NCI-H2081 (cell line): ENCODE results near the gene GRIA3.
A peak's percentile ranks its signal among the peaks of the same experiment; 100 is the strongest.

Experiments used
- DNase-seq, 2 experiments: peaks; one replicate each; lab custom pipeline; 2025; lab: John Stamatoyannopoulos, UW

Gene GRIA3

DNA sequence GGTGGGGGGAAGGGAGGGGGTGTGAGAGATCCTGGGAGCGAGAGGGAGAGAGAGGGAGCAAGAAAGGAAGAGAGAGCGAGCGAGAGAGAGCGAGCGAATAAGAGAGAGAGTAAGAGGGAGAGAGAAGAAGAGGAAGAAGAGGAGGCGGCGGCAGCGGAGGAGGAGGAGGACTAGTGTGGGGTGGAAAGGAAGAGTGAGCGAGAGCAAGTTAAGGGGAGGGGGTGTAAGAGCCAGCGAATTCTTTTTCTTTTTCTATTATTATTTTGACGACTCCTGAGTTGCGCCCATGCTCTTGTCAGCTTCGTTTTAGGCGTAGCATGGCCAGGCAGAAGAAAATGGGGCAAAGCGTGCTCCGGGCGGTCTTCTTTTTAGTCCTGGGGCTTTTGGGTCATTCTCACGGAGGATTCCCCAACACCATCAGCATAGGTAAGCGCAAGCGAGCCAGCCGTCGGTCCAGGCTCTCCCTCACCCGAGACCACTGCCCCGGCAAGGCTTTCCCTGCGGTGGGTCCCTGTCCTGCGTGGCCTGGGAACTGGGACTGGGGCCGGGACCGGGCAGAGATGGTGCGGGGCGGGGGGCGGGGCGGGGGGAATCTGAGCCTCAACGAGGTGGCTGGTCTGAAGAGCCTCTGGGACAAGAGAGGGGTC is at the start of gene GRIA3:
Gene GRIA3 (plus strand): TSS at position 60 of the 647 bp plus-strand sequence. CDS start 258 bp downstream, at position 318.
- no peak for DNase-seq

DNA sequence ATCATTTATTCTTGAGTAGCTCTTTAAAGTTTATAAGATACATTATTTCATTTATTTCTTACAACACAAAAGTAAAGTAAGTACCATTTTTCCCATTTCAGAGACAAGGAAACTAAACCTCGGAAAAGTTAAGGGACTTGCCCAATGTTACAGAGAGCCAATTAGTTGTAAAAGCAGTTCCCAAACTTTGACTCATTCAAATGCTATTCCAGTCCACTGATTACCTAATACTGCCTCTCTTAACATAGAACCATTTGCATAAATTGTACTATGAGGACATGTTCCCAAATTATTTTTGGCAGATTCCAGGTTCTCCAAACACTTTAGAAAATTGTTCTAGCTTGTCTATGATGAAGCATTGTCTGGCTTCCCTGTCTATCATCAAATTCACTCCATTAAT is 45.6 kb upstream of the GRIA3 start:
- DNase-seq, result no peak

DNA sequence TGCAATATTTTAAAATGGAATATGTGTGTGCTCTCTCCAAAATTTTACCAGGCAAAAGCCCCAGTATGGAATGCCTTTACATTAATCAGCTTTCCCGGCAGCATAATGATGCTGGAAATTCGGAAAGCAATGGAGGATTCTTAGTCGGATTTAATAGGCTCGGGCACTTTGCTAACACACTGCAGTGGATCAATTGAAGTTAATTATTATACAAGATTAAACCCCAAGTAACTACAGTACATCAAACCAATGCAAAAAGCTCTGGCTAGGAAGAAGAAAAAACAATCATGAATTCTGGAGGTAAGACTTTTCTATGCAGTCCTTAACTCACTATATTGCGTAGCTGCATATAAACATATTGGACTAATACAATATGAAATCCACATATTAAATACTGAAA is 43.6 kb upstream of the GRIA3 start:
- no peak for DNase-seq

DNA sequence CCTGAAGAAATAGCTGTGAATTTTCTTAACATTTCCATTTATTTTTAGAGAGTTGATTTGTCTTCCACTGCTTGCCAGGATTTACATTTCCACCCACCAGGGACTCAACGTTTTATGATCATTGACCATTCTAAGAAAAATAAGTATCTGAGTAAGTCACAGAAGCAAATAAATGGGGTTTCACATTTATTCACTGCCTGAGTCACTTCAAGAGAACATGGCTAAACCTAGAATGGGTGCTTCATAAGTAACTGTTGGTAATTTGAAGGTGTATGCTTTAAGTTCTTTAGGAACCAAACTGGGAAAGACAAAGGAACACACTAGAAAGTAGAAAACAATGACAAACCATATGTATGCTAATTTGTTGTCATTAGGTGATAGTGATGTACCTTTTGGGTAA is 43.2 kb upstream of the GRIA3 start:
- DNase-seq, result no peak

DNA sequence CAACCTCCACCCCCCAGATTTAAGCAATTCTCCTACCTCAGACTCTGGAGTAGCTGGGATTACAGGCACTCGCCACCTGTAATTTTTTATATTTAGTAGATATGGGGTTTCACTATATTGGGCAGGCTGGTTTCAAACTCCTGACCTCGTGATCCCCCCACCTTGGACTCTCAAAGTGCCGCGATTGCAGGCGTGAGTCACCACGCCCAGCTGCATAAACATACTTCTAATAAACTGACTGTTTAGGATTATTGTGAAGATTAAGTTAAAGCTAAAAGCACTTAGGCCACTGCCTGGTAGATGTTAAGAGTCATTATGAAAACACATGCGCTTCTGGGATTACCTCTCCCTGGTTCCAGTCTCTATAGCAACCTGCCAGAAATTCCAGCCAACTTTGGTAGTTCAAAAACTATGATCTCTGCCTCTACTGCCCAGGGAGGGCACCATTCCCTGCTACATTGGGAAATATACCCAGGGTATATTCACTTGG is 30.2 kb upstream of the GRIA3 start:
- no peak for DNase-seq

DNA sequence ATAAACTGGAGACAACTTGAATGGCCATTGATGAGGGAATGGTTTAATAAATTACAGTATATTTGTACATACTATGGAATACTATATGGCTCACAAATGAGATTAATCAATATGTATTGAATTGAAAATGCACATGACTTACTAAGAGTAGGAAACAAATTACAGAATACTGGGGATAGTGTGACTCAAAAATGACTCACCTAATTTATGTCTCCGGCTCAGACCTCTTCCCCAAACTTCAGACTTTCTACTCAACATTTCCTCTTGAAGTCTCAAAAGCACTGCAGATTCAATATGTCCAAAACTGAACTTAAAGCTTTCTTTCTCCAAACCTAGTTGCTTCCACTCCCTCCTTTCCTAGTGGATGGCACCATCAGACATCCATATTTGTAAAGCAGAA is 28.8 kb upstream of the GRIA3 start:
- DNase-seq, result no peak

DNA sequence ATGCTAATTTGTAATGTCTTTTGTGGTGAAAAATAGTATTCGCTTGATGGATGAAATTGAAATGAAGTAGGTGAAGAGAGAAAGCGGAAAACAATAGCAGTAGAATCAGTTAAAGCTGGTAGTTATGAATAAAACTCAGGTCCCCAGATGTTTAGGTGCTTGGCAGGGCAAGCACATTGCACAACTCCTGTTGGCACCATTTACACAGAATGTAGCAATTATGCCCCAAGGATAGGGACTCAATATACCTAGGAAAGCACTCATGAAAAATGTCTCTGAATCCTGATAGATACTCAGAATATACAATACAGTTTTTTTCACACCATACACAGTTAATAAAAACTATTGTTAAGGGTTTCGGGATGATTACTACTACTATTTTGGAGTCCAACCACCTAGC is 26.5 kb upstream of the GRIA3 start:
- DNase-seq, result no peak

DNA sequence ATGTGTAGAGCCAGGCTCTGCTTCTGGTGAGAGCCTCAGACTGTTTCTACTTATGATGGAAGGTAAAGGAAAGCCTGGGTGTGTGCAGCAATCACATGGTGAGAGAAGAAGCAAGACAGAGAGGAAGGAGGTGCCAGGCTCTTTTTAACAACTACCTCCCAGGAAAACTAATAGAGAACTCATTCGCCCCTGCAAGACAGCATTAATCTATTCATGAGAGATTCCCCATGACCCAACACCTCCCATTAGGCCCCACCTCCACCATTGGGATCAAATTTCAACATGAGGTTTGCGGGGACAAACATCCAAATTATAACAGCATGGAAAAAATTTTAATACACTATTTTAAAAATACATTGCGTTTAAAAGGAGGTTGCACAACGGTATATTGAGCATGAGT is 24.7 kb upstream of the GRIA3 start:
- no peak for DNase-seq

DNA sequence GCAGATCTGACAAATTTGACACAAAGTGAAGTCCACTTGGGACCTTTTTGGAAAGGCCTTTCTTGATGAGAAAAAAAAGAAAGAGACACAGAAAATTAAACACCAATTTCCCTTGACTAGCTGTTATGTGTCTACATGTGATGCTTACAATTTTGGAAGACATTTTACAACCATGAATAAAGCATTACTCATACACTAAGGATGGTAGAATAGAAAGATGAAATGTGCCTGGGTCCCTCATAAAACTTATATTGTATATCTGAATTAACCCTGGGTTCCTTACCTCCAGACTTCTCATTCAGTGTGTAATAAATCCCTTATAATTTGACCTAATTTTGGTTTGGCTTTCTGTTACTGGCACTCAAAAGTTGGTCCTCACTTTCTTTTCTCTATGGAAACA is 16.5 kb upstream of the GRIA3 start:
- no peak for DNase-seq

DNA sequence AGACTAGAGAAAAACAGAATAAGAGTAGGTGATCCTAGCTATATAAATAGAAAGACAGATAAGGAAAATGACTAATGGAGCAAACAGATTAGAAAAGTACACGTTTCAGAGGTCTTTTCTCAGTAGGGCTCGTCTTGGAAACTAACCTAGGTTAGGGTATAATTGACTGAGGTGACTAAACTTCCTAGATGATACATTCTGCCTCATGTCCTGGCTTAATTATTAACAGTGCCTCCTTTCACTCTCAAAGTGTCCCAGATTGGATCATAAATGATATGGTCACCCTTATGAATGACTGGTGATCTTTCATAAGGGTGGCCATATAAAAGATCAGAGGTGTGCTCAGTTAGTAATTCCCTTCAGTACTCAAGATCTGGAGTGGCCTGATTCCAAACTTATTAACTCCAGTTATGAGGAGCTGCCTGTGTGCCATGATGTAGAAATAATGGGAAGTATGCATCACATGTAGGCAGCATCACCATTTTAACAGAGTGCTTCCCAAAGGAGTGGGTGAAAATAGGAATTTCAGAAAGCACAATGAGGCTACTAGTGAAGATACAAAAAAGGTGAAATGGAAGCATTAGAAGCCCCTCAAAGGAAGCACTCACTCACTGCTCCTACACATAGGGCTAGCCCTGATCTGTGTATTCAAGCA is 14.7 kb upstream of the GRIA3 start:
- DNase-seq, result no peak

DNA sequence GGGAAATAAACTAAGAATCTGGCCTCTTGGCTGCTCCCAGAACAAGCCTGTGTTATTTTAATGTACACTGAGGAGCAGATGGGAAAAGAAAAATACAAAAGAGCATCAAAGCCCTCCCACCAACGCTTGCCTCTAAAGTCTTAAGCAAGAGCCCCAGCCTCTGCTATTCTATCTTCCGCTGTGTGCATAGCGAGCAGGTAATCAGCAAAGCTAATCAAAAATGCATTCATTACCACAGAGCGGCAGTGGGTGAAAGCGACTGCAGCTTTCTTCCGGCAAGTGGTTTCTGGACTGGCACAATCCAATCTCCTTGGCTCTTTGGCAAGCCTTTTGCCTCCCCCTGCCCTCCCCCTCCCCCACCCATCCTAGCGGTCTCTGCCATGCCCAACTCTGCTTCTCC is 13.5 kb upstream of the GRIA3 start:
- DNase-seq, result no peak

DNA sequence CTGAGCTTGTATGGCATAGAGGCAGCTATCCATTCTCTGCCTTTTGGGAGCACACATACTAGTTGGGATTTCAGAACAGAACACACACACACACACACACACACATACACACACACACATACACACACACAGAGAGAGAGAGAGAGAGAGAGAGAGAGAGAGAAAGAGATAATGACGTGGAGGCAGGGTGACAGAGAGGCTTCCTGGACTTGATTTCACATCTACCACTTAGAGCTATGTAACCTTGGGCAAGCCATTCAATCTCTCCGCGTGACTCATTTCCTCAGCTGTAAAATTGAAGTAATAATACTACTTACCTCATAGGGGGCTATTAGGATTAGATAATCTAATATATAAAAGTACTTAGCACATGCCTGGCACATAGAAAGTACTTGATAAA is 12.3 kb upstream of the GRIA3 start:
- DNase-seq, result no peak

DNA sequence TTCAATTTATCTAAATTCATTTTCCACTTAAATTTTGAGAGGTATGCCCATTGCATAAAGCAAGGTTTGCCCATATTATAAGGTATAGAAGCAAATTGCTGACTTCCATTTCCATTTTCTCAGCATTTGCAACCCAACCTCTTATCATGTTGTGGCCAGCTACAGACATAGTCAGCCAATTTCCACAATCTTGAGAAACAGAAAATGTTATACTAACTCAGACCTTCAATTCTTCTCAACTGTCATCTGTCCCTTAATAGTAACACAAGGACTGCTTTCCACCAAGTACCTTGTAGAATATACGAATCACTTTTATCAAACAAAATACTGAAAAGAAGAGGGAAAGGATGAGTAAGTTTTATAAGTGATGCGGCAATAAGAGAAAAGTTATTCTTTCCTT is 11.2 kb upstream of the GRIA3 start:
- no peak for DNase-seq

DNA sequence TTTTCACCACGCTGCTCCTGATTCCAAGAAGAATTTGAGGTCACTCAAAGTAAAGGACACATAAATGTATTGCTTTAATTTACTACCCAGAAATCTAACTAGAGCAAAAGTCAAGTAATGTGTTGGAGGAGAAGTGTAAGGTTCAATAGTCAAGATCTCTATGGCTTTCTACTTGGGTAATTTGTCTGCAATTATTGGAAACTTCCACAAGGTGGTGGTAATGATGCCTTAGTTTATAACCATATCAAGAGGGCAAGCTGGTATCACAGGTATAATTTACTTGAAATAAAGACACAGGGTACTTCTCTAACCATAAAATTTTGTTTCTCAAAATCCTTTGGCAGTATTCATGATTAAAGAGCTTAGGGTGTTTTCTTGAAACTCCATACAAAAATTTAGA is 10.2 kb upstream of the GRIA3 start:
- peak; percentile 33 to 44 for DNase-seq

DNA sequence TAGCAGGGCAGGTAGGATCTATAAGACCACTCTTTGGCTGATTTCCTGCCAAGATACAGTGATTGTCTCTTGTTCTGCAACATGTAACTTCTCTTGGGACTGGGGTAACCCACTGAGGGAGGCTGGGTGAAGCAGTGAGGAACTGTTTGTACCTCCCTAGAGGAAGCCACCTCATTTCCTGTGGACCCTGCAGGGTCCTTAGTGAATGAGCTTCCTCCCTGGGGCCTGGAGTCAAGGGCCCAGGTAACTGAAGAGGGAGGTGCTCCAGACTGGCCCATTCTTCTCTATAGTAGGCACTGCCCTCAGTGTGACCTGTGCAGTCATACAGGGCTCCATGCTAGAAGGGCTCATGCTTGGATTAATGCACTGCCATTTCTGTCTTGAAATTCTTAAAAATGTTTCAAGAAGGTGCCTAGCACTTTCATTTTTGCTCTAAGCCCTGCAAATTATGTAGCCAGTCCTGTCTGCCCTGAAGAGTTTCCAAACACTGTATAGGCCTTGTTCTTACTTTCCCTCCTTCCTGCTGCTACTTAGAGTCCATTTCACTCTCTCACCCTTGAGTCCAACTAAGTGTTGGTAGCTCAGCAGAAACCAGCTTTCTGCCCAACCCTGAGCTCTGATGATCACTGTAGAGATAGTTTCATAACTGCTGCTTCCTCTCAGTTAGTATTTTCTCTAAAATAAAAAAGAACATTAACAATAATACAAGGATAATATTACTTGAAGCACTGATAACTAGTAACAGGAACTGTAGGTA is 8.5 kb upstream of the GRIA3 start:
- DNase-seq, result peak in 1 of 2 experiments; percentile 13

DNA sequence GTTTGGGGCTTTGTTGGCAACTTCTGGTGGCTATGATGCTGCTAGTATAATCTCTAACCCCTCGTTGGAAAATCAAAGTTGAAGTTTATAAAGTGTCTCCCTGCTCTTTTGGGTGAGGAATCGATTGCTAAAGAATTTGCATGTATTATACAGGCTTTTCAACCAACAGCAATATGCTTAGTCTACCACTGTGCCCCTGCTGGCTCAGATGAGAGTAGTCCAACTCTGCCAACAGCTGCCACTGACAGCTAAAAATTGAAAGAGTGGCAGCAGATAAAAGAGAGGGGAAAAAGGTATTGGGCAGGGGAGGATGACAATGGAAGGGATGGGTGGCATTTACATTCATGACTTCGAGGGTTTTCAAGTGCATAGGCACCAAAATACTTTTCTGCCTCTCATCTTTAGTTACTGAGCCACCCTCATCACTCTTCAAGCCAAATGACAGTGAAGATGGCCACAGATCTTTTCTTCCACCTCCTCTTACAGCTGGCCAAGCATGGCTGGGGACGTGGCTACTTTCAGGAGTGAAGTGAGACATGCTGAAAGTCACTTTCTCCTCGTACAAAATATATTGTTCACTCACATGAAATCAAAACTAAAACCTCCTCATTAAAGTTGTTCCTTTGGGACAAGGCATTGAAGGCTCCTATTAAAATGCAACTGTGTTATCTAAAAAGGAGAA is 2.7 kb upstream of the GRIA3 start:
- no peak for DNase-seq

DNA sequence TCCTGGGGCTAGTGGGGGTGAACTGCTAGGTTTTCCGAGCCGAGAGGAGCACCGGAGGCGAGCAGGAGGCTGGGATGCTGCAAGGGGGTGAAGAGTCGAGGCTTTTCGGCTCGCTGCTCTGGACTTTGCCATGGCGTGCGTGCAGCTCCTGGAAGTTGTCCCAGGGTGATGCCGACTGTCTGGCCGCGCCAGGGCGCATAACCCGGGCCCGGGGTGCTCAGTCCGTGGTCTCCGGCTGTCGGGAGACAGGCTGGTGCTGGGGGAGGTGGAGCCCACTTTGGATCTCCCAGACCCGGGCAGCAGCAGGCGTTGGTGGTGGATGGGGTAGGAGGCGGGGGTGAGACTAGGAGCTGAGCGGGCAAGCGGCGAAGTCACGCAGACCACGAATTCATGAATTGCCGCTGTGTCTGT is 793 bp downstream of the GRIA3 start:
- DNase-seq, result no peak

DNA sequence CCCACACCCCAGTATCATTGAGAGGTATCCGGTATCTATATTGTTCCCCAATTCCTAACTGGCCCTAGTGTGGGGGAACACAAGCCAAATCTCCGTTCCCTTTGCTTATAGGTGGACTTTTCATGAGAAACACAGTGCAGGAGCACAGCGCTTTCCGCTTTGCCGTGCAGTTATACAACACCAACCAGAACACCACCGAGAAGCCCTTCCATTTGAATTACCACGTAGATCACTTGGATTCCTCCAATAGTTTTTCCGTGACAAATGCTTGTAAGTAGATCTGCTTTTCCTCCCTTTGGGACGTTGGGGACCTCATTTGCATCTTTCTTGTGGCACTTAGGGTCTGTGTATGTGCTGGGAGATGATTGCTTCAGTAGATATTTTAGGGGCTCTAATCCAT is 1.6 kb downstream of the GRIA3 start:
- DNase-seq, result no peak

DNA sequence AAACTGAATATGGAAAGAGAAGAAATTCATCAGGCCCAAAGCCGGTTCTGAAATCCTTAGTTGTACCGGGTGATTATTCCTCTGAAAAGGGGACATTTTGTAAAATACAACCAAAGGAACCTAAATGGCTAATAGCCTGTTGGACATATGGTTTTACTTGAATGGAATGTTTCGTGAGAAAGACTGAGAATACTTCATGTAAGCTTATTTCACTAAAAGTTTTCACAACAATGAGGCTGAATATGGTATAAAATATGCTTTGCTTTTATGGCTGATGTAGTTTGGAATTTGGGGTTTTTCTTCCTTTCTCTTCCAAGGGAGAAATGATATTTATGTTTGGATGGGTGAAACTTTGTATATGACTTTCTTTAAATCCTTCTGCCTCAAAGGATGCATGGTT is 2.7 kb downstream of the GRIA3 start:
- no peak for DNase-seq

DNA sequence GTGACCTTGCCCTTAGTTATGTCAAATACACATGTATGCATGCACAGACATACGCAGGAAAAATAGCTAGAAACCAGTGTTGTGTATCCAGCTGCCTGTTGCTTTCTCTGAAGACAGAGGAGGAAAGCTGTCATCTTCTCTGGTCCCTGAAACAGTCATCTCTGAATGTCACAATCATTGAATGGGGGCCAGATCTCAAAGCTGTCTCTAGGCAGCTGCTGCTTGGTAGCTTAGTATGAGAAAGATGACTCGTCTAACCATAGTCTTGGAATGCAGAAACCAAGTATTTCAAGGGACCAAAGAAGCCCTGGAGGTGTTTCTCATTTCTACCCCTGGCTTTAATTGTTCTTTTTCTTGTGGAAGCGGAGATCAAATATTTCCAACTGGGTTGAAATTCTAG is 4.0 kb downstream of the GRIA3 start:
- DNase-seq, result no peak

DNA sequence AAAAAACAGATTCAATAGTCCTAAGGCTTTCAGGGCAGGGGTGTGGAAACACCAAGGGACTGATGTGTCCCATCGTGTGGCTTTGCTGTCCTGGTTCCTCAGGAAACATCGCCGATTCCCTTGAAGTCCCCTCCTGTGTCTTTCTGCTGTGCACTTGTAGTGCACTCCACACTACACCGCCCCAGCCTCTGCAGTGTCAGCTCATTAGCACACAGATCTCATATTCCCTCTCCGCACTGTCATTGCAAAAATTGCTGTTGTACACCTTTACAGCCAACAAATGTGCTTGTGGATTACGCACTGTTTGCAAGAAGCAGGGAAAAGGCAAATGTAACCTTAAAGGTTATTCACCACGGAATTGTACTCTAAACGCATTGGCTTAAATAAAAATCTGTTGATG is 5.3 kb downstream of the GRIA3 start:
- no peak for DNase-seq

DNA sequence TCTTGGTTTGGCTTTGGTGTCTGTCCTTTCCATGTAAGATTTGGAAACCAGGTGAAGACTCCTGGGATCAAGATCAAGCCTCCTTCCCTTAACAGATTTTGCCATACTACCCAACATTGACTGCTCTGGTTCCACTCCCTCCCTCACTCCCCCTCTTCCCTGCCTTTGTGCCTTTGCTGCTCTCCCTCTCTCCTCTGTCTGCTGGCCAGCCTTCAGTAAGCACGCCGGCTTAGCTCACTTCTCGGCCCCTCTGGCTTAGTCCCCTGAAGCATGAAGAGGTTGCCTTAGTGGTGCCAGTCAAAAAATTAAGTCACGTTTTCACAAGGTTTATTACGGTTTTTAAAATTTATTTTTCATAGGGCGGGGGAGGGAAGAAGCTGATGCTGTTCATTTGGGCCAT is 6.0 kb downstream of the GRIA3 start:
- no peak for DNase-seq

DNA sequence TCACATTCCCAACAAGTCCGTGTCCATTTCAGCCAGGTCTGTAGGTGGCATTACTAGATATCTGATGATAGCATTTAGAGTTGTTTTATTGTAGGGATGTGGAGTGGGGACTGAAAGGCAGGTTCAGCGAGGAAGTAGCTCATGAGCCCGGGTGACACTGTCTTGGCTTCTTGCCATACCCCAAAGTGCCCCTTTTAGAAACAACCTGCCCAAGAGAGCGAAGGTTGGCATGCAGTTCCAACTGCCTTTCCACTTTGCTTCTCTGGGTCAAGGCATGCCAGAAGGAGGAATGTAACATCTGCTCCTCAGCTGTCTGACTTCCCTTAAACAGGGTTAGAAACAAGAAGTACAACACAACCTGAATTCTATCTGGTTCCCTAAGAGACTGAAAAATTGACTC is 9.0 kb downstream of the GRIA3 start:
- no peak for DNase-seq
